ENCODE results near the gene HCFC1.

HCFC1 gene

GRCh38 chrX:153900831-153901752, 70.5 kb downstream of the HCFC1 start:
- Histone ChIP-seq H3K9ac (ENCODE audit: low read length) (no peak overlapping the region), H3K27me3 (ENCODE audit: control insufficient read depth in 1 of 2, insufficient read depth in 2 of 2, low read length in 2 of 2) (peaks cover 0 to 11% of the 10 kb centered on the region in 2 donors), H3K27ac (ENCODE audit: low read depth, low read length) (no peak overlapping the region), H3K36me3 (ENCODE audit: insufficient read depth, low read length) (no peaks in the 10 kb centered on the region), H3K4me1 (ENCODE audit: insufficient read depth, low read length) (peaks cover 13% of the 10 kb centered on the region), H3K9me3 (ENCODE audit: low read length) (no peaks in the 10 kb centered on the region), H3K4me3 (ENCODE audit: low read depth in 1 of 2, low read length in 2 of 2) (no peak overlapping the region)

DNA sequence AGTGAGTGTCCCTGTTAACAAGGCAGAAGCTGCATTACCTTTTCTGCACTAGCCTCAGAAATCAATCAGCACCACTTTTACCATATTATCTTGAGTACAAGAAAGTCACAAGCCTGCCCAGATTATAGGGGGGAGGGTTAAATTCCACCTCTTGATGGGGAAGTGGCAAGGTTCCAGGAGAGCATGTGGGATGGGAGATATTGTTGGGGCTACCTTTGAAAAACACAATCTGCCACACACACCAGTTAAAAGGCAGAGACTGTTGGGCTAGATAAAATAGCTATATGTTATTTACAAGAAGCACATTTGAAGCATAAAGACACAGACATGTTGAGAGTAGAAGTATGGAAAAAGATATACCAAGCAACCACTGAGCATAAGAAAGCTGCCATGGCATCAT, 73.7 kb downstream of the HCFC1 start:
- H3K27me3 ChIP-seq (ENCODE audit: control insufficient read depth in 1 of 2, insufficient read depth in 2 of 2, low read length in 2 of 2) = peaks cover 5% of the 10 kb centered on the region in 2 donors
- no peak overlapping the region for H3K9ac ChIP-seq (ENCODE audit: low read length)
- H3K36me3 ChIP-seq (ENCODE audit: insufficient read depth, low read length) = no peaks in the 10 kb centered on the region
- H3K4me3 ChIP-seq (ENCODE audit: low read depth in 1 of 2, low read length in 2 of 2) = no peak overlapping the region
- no peaks in the 10 kb centered on the region for H3K9me3 ChIP-seq (ENCODE audit: low read length)
- H3K4me1 ChIP-seq (ENCODE audit: insufficient read depth, low read length) = peaks cover 13% of the 10 kb centered on the region
- no peak overlapping the region for H3K27ac ChIP-seq (ENCODE audit: low read depth, low read length)

Data from muscle layer of colon (tissue), 2 donors.